Endothelial cell of umbilical vein (primary cell): ENCODE measurements around the gene CLDN14. TPM values are rescaled to one million over a fixed set of nuclear protein-coding genes. Genes with fewer than 3 reads are reported as not detected.

Experiments
- BruUV-seq: library from RNA; stranded (reverse); fragments of 400-500 nt; replicated peaks from 2 replicates; lab custom pipeline; 2021; lab: Mats Ljungman, UMichigan
- CTCF ChIA-PET: fragments of 300-600, 350-600 bp; sonication (Branson Sonifier 250); formaldehyde crosslinking; loops from one replicate; lab custom pipeline; 2021; ENCODE audit warnings: antibody characterized with exemption, inconsistent platforms; lab: Charles Lee
- POLR2A ChIA-PET: fragments of 300-600, 350-600 bp; sonication (Branson Sonifier 250); formaldehyde crosslinking; loops from one replicate; lab custom pipeline; 2021; ENCODE audit warnings: antibody characterized with exemption, inconsistent platforms; lab: Charles Lee
- DNase-seq: peaks from one replicate; pipeline ENCODE4 v3.0.0-alpha.2; 2011; ENCODE audit warnings: low read depth, low spot score
- FAIRE-seq: peaks from 2 replicates; lab custom pipeline; 2011; peaks lifted over from hg19 to GRCh38; lab: Jason Lieb, UNC
- H2AFZ ChIP-seq: 2 replicates; pipeline ENCODE4 v1.6.0; 2012; ENCODE audit warnings: low read depth, low read length, control low read depth, inconsistent platforms
- H3K27ac ChIP-seq: 2 replicates; pipeline ENCODE4 v1.5.1; 2011; ENCODE audit warnings: low read depth, mild to moderate bottlenecking, control low read depth, low read length, moderate library complexity; ENCODE audit not compliant: insufficient read depth
- H3K27me3 ChIP-seq, 2 experiments: 2 replicates each; pipeline versions ENCODE4 v1.6.0 to v1.6.1; 2011; ENCODE audit warnings: low read length in 2 of 2, mixed read lengths in 1 of 2; ENCODE audit not compliant: control insufficient read depth in 2 of 2, insufficient read depth in 2 of 2
- H3K36me3 ChIP-seq, 2 experiments: 2 replicates in 1 of 2; 3 replicates in 1 of 2; pipeline ENCODE4 v1.5.1; 2011; ENCODE audit warnings: low read length in 2 of 2, mild to moderate bottlenecking in 1 of 2, moderate library complexity in 1 of 2; ENCODE audit not compliant: control insufficient read depth in 2 of 2, insufficient read depth in 2 of 2; ENCODE audit errors: extremely low read depth in 1 of 2
- H3K4me1 ChIP-seq: 3 replicates; pipeline ENCODE4 v1.5.1; 2011; ENCODE audit warnings: mild to moderate bottlenecking, low read length; ENCODE audit not compliant: control insufficient read depth, insufficient read depth; ENCODE audit errors: extremely low read depth
- H3K4me2 ChIP-seq: 2 replicates; pipeline ENCODE4 v1.6.1; 2011; ENCODE audit warnings: low read length, control low read depth, mixed read lengths; ENCODE audit not compliant: insufficient read depth
- H3K4me3 ChIP-seq, 3 experiments: fragments of 200-600 bp in 1 of 3; sonication (generic), shearing (Covaris generic) in 1 of 3; replicated peaks in 1 of 3; 2 replicates each; pipeline ENCODE4 v1.5.1; 2011 to 2016; ENCODE audit warnings: control low read depth in 3 of 3, low read length in 3 of 3, mild to moderate bottlenecking in 2 of 3, inconsistent platforms in 1 of 3, low read depth in 1 of 3, moderate library complexity in 1 of 3; ENCODE audit not compliant: insufficient read depth in 1 of 3
- H3K79me2 ChIP-seq: 2 replicates; pipeline ENCODE4 v1.6.0; 2012; ENCODE audit warnings: low read length, inconsistent platforms; ENCODE audit not compliant: control insufficient read depth, insufficient read depth
- H3K9ac ChIP-seq: replicated peaks from 2 replicates; pipeline ENCODE3; 2011; ENCODE audit warnings: low read length, control low read depth; ENCODE audit not compliant: insufficient read depth; ENCODE audit errors: extremely low read depth
- H3K9me1 ChIP-seq: replicated peaks from 3 replicates; pipeline ENCODE4 v1.6.0; 2011; ENCODE audit warnings: mild to moderate bottlenecking, low read length; ENCODE audit not compliant: control insufficient read depth, insufficient read depth; ENCODE audit errors: extremely low read depth
- H3K9me3 ChIP-seq: replicated peaks from 2 replicates; pipeline ENCODE4 v1.5.1; 2012; ENCODE audit warnings: low read length, inconsistent platforms; ENCODE audit not compliant: control insufficient read depth, insufficient read depth
- H4K20me1 ChIP-seq: replicated peaks from 2 replicates; pipeline ENCODE3; 2011; ENCODE audit warnings: mild to moderate bottlenecking, low read length; ENCODE audit not compliant: control insufficient read depth, insufficient read depth; ENCODE audit errors: extremely low read depth
- EZH2 ChIP-seq: IDR thresholded peaks from 2 replicates; pipeline ENCODE4 v1.6.1; 2012; ENCODE audit warnings: borderline replicate concordance, low read depth, mild to moderate bottlenecking, moderate library complexity, low read length, inconsistent platforms; ENCODE audit not compliant: severe bottlenecking
- FOS ChIP-seq: IDR thresholded peaks from 2 replicates; pipeline ENCODE4 v1.6.1; 2011; ENCODE audit warnings: mild to moderate bottlenecking, low read length, moderate library complexity, borderline replicate concordance; ENCODE audit not compliant: insufficient read depth
- GATA2 ChIP-seq: IDR thresholded peaks from 2 replicates; pipeline ENCODE4 v1.7.0; 2011; ENCODE audit warnings: low read depth, mild to moderate bottlenecking, moderate library complexity, mixed read lengths, low read length; ENCODE audit not compliant: insufficient read length, insufficient read depth
- JUN ChIP-seq: IDR thresholded peaks from 2 replicates; pipeline ENCODE4 v1.6.1; 2011; ENCODE audit warnings: borderline replicate concordance, low read depth; ENCODE audit not compliant: insufficient read length, insufficient read depth
- MYC ChIP-seq: IDR thresholded peaks from one replicate; pipeline ENCODE4 v1.6.1; 2011; ENCODE audit warnings: mild to moderate bottlenecking, low read depth, low read length
- POLR2A ChIP-seq: IDR thresholded peaks from 2 replicates; pipeline ENCODE4 v1.6.1; 2012; ENCODE audit warnings: low read depth, mild to moderate bottlenecking, control low read depth, low read length
- POLR2AphosphoS5 ChIP-seq: IDR thresholded peaks from 2 replicates; pipeline ENCODE4 v1.6.1; 2012; ENCODE audit warnings: low read depth, mild to moderate bottlenecking, control low read depth, low read length, moderate library complexity; ENCODE audit not compliant: insufficient read depth
- dilution Hi-C: fragments of 300-500 bp; cut with MboI; formaldehyde crosslinking; loops from one replicate; pipeline ENCODE4 v1.15.0; 2019; ENCODE audit warnings: low sequenced_read_pairs; ENCODE audit not compliant: extremely low pct_ligation_motif_present
- intact Hi-C: fragments of 100-400 bp; cut with micrococcal nuclease; formaldehyde crosslinking; loops from one replicate; pipeline ENCODE4 v1.10.0; 2022
- polyA plus RNA-seq, 4 experiments: library from polyadenylated mRNA; depleted of rRNA in 3 of 4; stranded (reverse) in 3 of 4; unstranded in 1 of 4; fragments of >200 nt; gene quantifications; 2 replicates each; pipeline versions ENCODE4 v1.2.1 to v1.2.3, GENCODE V29; 2011 to 2012; ENCODE audit warnings: missing spikeins in 1 of 4
- total RNA-seq: library from RNA; stranded (reverse); gene quantifications from 2 replicates; pipeline ENCODE4 v1.2.3, GENCODE V29; 2021
- TF ChIP-seq, protein P1 (sequence below): IDR thresholded peaks from 2 replicates; pipeline ENCODE4 v1.6.1; 2011; ENCODE audit not compliant: insufficient read depth, insufficient read length
- TF ChIP-seq, protein P2 (sequence below), 2 donors: IDR thresholded peaks; 1 replicate in 1 of 2; 2 replicates in 1 of 2; pipeline ENCODE4 v1.5.1; 2011; ENCODE audit warnings: low read length in 2 of 2, mild to moderate bottlenecking in 2 of 2, moderate library complexity in 2 of 2, control low read depth in 1 of 2, inconsistent platforms in 1 of 2, low read depth in 1 of 2; ENCODE audit not compliant: insufficient read depth in 1 of 2; ENCODE audit errors: extremely low read depth in 1 of 2

CLDN14 gene
- total and polyA plus RNA-seq, 2 donors (not counting 3 experiments of a cell fraction or from before 2014, with no cell fraction given) = 1.0 to 2.5 TPM

GRCh38 chr21:36459098-36459497 is 20.8 kb downstream of the CLDN14 start:
- Histone ChIP-seq H3K4me2 (no peak overlapping the region), H2AFZ (no peak overlapping the region), H3K4me1 (peaks cover 40% of the 10 kb centered on the region), H4K20me1 (no peaks in the 10 kb centered on the region), H3K36me3 (peaks cover 0 to 10% of the 10 kb centered on the region in 2 experiments), H3K79me2 (peaks cover 65% of the 10 kb centered on the region), H3K9ac (no peak overlapping the region), H3K4me3 (no peak overlapping the region), H3K9me1 (no peaks in the 10 kb centered on the region), H3K27me3 (no peaks in the 10 kb centered on the region), H3K27ac (peak overlapping the region; percentile 44), H3K9me3 (no peaks in the 10 kb centered on the region)
- POLR2A ChIA-PET = no interaction called here
- dilution Hi-C loops = no loop called here
- no peak for DNase-seq
- CTCF ChIA-PET = interaction anchor here (1.2 kb wide), 1 partner anchor 19 kb away, joined by 3 read pairs; no protein-coding TSS in a partner anchor
- FAIRE-seq = no peak
- intact Hi-C loops = no loop called here
- TF ChIP-seq, protein P1, sequence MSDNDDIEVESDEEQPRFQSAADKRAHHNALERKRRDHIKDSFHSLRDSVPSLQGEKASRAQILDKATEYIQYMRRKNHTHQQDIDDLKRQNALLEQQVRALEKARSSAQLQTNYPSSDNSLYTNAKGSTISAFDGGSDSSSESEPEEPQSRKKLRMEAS = no peak
- TF ChIP-seq, protein P2, sequence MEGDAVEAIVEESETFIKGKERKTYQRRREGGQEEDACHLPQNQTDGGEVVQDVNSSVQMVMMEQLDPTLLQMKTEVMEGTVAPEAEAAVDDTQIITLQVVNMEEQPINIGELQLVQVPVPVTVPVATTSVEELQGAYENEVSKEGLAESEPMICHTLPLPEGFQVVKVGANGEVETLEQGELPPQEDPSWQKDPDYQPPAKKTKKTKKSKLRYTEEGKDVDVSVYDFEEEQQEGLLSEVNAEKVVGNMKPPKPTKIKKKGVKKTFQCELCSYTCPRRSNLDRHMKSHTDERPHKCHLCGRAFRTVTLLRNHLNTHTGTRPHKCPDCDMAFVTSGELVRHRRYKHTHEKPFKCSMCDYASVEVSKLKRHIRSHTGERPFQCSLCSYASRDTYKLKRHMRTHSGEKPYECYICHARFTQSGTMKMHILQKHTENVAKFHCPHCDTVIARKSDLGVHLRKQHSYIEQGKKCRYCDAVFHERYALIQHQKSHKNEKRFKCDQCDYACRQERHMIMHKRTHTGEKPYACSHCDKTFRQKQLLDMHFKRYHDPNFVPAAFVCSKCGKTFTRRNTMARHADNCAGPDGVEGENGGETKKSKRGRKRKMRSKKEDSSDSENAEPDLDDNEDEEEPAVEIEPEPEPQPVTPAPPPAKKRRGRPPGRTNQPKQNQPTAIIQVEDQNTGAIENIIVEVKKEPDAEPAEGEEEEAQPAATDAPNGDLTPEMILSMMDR (IDR thresholded peaks at IDR 0.05; ENCODE audit: extremely low read depth in 1 of 2, insufficient read depth in 1 of 2, low read depth in 1 of 2, low read length in 2 of 2) = no peak
- TF ChIP-seq GATA2 (no peak), EZH2 (no peak), JUN (no peak), POLR2A (no peak), FOS (no peak), MYC (no peak), POLR2AphosphoS5 (no peak)
- BruUV-seq = no TSS peak
